Calu3 (cell line): ENCODE results near the gene ANKS1B. TPM values are rescaled to one million over a fixed set of nuclear protein-coding genes. Genes with fewer than 3 reads are reported as not detected.
A peak's percentile ranks its signal among the peaks of the same experiment; 100 is the strongest.

Experiments
- BruUV-seq: library from RNA; stranded (reverse); fragments of 400-500 nt; replicated peaks from 2 replicates; lab custom pipeline; 2021; lab: Mats Ljungman, UMichigan
- CTCF ChIA-PET: fragments of 300-600 bp; sonication (Branson Sonifier 250); formaldehyde crosslinking; loops from one replicate; lab custom pipeline; 2022; ENCODE audit warnings: antibody characterized with exemption; lab: Charles Lee
- DNase-seq: peaks from one replicate; pipeline ENCODE4 v3.0.0; 2022
- H3K27ac Mint-ChIP-seq: one replicate; pipeline ENCODE4 v1.8.0; 2022; ENCODE audit warnings: mixed read lengths; ENCODE audit not compliant: unreplicated experiment
- H3K27me3 Mint-ChIP-seq: one replicate; pipeline ENCODE4 v1.8.0; 2022; ENCODE audit warnings: mixed read lengths; ENCODE audit not compliant: unreplicated experiment
- H3K36me3 Mint-ChIP-seq: one replicate; pipeline ENCODE4 v1.8.0; 2022; ENCODE audit warnings: mild to moderate bottlenecking, moderate library complexity, mixed read lengths; ENCODE audit not compliant: insufficient read depth, unreplicated experiment
- H3K4me1 Mint-ChIP-seq: one replicate; pipeline ENCODE4 v1.8.0; 2022; ENCODE audit warnings: mild to moderate bottlenecking, low read depth, mixed read lengths; ENCODE audit not compliant: unreplicated experiment
- H3K4me3 Mint-ChIP-seq: one replicate; pipeline ENCODE4 v1.8.0; 2022; ENCODE audit warnings: mild to moderate bottlenecking, low read depth, moderate library complexity, mixed read lengths; ENCODE audit not compliant: unreplicated experiment
- H3K9me3 Mint-ChIP-seq: one replicate; pipeline ENCODE4 v1.8.0; 2022; ENCODE audit warnings: low read depth, mixed read lengths; ENCODE audit not compliant: unreplicated experiment
- intact Hi-C: fragments of 100-400 bp; cut with micrococcal nuclease; formaldehyde crosslinking; loops from one replicate; pipeline ENCODE4 v1.10.0; 2022; ENCODE audit not compliant: unreplicated experiment
- total RNA-seq: library from RNA; stranded (reverse); gene quantifications from 2 replicates; pipeline ENCODE4 v1.2.3, GENCODE V29; 2022
- TF ChIP-seq, protein P1 (sequence below): fragments of 200-600 bp; IDR thresholded peaks from one replicate; pipeline ENCODE4 v1.8.0; 2022; ENCODE audit warnings: antibody characterized with exemption; ENCODE audit not compliant: unreplicated experiment

ANKS1B gene
- total RNA-seq, 1 experiment from 2014 or later: 1.7 TPM

DNA sequence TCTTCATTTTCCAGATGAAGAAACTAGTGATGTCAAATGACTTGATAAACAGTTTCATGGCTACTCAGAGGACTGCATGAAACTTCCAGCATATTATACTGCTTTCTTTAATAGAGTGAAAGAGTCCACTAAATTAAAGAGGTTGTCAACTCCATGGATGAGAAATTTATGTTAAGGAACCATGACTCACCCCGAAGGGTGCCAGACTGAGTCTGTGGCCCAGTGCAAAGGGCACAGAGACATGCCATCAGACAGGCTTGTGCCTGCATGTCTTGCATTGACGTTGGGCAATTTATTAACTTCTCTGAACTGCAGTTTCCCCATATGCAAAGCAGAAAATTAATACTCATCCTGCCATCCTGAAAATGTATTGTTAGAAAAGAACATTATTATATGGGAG lies 957.3 kb downstream of the ANKS1B start:
- CTCF ChIA-PET: interaction anchor here (0.6 kb wide), 1 partner anchor 59 kb away, joined by 4 read pairs; no protein-coding TSS in a partner anchor
- H3K4me3 Mint-ChIP-seq: no peak overlapping the region
- TF ChIP-seq, protein P1, sequence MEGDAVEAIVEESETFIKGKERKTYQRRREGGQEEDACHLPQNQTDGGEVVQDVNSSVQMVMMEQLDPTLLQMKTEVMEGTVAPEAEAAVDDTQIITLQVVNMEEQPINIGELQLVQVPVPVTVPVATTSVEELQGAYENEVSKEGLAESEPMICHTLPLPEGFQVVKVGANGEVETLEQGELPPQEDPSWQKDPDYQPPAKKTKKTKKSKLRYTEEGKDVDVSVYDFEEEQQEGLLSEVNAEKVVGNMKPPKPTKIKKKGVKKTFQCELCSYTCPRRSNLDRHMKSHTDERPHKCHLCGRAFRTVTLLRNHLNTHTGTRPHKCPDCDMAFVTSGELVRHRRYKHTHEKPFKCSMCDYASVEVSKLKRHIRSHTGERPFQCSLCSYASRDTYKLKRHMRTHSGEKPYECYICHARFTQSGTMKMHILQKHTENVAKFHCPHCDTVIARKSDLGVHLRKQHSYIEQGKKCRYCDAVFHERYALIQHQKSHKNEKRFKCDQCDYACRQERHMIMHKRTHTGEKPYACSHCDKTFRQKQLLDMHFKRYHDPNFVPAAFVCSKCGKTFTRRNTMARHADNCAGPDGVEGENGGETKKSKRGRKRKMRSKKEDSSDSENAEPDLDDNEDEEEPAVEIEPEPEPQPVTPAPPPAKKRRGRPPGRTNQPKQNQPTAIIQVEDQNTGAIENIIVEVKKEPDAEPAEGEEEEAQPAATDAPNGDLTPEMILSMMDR: no peak
- no peaks in the 10 kb centered on the region for H3K27me3 Mint-ChIP-seq
- peaks cover 15% of the 10 kb centered on the region for H3K4me1 Mint-ChIP-seq
- DNase-seq: peak; percentile 36
- H3K9me3 Mint-ChIP-seq: peaks cover 4% of the 10 kb centered on the region
- no TSS peak for BruUV-seq
- no peak overlapping the region for H3K27ac Mint-ChIP-seq
- intact Hi-C loops: no loop called here
- no peaks in the 10 kb centered on the region for H3K36me3 Mint-ChIP-seq

DNA sequence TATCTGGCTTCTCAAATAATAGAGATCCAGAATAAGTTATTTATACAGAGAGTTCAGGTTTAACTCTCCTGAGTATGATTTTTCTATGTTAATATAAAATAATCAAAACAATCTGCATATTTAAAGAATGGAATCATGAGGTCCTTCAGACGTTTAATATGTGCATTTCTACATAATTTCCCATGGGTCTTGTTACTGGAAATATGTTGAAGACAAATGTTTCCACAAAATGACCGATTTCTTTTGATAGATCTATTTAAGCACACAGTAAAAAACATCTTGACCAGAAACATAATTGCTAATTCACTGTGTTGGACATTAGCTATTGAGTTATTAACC lies 957.7 kb downstream of the ANKS1B start:
- H3K27ac Mint-ChIP-seq: no peak overlapping the region
- BruUV-seq: no TSS peak
- H3K4me3 Mint-ChIP-seq: no peak overlapping the region
- H3K27me3 Mint-ChIP-seq: no peaks in the 10 kb centered on the region
- CTCF ChIA-PET: no interaction called here
- DNase-seq: no peak
- H3K9me3 Mint-ChIP-seq: peaks cover 2% of the 10 kb centered on the region
- no peaks in the 10 kb centered on the region for H3K36me3 Mint-ChIP-seq
- H3K4me1 Mint-ChIP-seq: peaks cover 15% of the 10 kb centered on the region
- intact Hi-C loops: no loop called here
- TF ChIP-seq, protein P1: no peak

DNA sequence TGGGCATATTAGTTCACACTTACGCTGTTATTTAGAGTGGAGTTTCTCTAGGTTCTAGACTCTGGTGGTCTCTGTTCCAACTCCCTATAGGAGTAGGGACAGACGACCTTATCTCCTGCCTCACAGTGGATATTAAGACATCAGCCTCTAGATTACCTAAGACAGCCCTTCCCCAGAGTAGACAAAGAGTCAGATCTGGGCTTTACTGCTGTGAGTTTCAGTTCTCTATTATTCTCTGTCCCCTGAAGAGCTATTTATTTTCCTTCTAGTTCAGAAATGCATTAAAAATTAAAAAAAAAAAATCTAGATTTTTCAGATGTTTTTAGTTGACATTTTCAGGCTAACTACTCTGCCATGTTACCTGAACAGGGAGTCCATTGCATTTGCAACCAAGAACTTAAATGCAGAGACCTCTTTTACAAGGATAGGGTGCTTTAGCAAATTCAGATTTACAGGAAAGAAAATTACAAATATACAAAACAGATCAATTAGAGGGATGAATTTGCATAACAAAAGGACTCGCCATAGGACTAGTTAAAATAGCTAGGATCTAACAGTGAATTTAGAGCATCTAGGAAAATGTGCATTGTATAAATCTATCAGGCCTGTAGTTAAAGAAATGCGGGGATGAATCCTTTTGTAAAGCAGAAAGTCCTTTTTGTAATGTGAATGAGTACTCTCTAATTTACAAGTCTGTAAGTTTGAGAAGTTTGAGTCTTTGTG lies 958.2 kb downstream of the ANKS1B start:
- BruUV-seq: no TSS peak
- Mint-ChIP-seq H3K9me3 (peaks cover 2% of the 10 kb centered on the region), H3K4me3 (no peak overlapping the region), H3K27ac (no peak overlapping the region), H3K4me1 (peaks cover 15% of the 10 kb centered on the region), H3K36me3 (no peaks in the 10 kb centered on the region), H3K27me3 (no peaks in the 10 kb centered on the region)
- intact Hi-C loops: no loop called here
- DNase-seq: no peak
- TF ChIP-seq, protein P1: no peak
- CTCF ChIA-PET: no interaction called here

DNA sequence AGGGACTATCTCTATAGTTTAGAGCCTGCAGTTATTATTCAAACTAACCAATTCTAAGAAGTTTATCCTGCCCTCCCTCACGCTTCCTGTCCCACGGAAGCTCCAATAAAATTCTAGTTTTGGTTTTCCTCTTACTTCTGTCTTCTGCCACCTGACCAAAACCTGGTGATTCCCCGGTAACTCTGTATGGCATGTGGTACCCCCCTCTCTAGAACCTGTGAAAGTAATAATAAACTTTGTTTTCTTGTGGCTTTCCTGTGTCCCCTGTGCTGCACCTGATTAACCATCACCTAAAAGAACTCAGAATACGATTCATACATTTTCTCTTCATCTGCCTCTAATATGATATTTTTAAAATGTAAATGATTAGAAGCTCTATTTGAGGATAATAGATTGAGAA lies 959.9 kb downstream of the ANKS1B start:
- intact Hi-C loops: no loop called here
- TF ChIP-seq, protein P1: no peak
- no peak overlapping the region for H3K4me3 Mint-ChIP-seq
- peaks cover 2% of the 10 kb centered on the region for H3K9me3 Mint-ChIP-seq
- no TSS peak for BruUV-seq
- H3K36me3 Mint-ChIP-seq: no peaks in the 10 kb centered on the region
- peaks cover 9% of the 10 kb centered on the region for H3K4me1 Mint-ChIP-seq
- CTCF ChIA-PET: no interaction called here
- H3K27me3 Mint-ChIP-seq: no peaks in the 10 kb centered on the region
- no peak for DNase-seq
- no peak overlapping the region for H3K27ac Mint-ChIP-seq
